GM18520 (cell line): Measurements from ENCODE around the gene ENTPD2.
"Not testable (repeated sequence)": the region's sequence is repeated elsewhere in the genome, so short reads cannot be mapped to it uniquely, and the experiment has no call there.

Source experiments
- ATAC-seq: cut with Tn5 transposase; IDR thresholded peaks from one replicate; pipeline ENCODE4 v1.9.1; 2021; ENCODE audit not compliant: unreplicated experiment

The ENTPD2 gene

DNA sequence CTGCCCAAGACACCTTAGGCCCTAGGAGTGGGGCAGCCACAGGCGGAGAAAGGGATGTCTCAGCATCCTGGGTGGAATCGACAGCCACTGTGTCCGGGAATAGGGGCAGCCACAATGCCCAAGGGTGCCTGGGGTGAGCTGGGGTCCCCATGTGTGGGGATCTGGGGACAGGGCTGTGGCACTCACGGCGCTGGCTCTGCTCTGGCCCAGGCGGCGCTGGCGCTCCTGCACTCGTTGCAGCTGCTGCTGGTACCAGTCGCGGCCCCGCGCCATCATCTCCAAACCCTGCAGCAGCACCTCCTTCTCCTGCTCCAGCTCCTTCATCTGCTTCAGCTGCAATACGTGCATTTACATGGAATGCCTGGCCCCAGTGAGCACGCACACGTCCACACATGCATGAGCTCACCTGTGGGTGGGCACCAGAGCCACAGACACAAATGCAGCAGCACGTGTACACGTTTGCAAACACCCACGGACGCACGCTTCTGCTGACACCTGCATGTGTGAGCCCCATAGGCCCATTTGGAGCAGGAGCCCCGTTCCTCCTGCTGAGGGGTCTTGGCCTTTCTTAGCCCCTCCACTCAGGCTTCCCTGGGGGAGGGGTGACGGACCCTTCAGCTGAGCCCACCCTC, 11.6 kb upstream of the ENTPD2 start:
- ATAC-seq, result no peak

DNA sequence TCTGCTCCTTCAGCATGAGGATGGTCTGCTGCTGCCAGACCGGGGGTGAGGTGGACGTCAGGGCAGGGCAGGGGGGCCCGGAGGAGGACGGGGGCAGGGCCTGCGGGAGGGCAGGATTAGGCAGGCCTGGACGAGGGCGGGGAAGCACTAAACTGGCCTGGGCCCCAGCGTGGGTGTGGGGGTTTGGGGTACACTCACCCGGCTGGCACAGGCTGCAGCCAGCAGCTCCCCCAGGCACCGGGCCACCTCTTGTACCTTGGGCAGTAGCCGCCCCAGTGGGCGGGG, 11.0 kb upstream of the ENTPD2 start:
- no peak for ATAC-seq

DNA sequence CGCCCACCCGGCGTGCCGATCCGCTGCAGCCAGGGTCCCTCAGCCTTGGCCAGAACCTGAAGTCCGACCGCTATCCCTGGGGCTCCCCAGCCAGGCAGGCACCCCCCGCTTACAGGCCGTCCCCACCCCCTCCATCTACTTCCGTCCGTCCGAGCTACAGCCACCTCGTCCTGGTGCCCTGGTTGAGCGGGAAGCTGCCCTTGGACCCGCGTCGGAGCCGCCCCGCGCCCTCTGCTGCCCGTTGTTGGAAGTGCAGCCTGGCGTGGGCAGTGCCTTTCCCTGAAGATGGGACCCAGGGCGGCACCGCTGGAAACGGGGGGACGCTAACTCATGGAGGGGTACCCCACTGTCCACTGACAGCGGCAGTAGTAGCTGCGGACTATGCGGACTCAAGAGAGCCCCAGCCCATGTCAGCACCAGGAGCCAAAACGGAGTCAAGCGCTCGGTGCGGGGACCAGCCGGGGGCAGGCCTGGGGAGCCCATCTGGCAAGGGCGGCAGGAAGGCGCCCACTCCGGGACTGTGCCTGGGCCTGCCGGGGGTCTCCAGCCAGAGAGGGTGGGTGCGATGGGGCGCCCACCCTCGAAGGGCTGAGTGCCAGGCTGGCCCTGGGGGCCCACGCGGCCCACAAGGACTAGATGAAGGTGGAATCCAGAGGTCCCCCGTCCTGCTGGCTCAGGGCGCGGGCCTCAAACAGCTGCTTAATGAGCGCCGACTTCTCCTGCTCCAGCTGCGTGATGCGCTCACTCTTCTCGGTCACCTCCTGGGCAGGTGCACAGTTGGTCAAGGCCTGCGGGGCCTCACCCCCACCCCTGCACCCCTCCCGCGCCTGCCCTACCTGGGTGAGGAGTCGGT, 10.4 kb upstream of the ENTPD2 start:
- no peak for ATAC-seq

DNA sequence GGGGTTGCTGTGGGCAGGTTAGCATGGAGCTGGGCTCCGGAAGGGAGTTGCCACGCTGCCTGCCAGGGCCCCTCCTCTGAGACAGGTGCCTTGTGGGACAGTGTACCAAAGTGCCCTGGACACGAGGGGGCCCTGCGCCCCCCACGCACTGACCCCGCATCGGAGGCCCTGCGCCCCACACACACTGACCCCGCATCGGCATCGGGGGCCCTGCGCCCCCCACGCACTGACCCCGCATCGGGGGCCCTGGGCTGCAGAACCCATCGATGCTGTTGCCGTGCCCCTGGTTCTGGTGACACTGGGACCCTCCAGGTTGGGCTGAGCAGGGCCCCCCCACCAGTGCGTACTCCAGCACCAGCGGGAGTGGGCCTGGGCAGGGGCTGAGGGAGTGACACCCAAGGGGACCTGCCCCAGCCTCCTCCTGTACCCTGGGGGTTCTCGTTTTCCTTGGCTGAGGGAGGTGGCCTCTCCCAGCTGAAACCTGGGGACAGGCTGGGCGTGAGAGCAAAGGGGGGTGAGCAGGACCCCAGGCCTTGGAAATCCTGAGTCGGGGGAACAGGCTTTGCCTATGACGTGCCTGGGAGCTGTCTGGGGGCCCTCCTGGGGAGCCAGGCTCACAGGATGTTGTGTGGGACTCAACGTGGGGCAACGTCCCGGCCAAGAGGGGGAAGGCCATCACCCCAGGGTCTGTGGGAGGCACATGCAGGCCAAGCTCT, 9.6 kb upstream of the ENTPD2 start:
- ATAC-seq, result no peak

DNA sequence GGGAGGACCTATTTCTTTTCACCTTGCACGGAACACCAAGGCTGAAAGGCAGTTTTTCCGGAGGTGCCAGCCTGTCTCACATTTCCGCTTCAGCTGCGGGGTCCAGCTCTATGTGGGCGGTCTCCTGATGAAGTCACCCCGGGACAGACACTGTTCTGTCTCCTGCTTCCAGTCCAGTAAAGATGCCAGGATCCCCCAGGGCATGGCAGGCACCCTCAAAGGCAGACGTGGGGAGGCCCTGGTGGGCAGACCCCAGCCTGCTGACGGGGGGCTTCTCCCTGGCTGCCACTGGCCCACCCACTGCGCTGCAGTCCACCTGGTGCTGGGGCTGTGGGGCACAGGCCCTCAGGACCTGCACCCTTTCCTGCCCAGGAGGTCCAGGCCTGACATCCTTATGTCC, 8.9 kb upstream of the ENTPD2 start:
- ATAC-seq, result not testable (repeated sequence)

DNA sequence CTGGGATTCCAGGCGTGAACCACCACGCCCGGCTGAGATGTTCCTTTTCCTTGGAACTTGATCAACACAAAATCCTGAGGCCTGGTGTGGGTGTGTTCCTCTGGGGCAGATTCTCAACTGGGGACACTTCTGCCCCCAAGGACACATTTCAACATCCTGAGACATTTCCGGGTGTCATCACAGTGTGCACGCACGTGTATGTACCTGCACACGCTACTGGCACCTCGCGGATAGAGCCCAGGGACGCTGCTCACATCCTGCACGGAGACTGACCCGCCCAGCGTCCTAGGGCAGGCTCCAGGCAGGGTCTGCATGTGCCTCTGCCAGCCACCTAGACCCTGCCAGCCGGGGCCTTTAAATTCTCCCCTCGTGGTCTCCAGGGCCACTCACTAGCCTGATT, 8.5 kb upstream of the ENTPD2 start:
- no peak for ATAC-seq

DNA sequence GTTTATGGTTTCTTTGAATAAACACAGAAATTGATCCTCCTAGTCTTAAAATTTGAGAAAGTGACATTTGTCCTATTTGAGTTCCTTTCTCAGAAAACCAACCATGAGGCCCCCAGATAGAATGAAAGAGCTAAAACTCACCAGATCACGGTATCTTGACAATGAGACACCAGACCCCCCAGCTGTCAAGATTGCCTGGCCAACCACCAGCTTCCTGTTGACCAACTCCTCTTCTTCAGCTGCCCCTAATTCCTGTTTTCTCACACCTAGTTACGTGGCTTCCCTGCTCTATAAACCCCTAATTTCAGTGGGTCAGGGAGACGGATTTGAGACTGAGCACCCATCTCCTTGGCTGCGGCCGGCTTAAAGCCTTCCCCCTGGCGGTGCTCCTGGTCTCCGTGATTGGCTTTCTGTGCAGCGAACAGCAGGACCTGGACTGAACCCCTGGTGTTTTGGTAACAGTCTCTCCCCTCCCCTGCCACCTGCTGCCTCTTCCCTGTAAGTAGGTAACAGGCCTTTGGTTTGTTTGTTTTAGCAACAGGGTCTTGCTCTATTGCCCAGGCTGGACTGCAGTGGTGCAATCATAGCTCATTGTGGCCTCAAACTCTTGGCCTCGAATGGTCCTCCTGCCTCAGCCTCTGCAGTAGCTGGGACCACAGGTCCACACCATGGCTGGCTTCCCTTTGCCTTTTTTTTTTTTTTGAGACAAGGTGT, 4.8 kb upstream of the ENTPD2 start:
- ATAC-seq, result no peak

DNA sequence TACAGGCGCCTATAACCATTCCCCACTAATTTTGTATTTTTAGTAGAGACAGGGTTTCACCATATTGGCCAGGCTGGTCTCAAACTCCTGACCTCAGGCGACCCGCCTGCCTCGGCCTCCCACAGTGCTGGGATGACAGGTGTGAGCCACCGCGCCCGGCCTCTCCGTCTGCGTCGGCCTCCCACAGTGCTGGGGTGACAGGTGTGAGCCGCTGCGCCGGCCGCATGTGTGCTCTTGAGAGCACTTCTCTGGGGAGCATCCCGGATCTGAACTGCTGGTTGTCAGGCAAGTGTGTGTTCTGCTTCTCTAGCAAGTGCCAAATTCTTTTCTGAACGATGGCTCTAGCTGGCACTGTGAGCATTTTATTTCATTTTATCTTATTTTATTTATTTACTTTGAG, 3.7 kb upstream of the ENTPD2 start:
- no peak for ATAC-seq

DNA sequence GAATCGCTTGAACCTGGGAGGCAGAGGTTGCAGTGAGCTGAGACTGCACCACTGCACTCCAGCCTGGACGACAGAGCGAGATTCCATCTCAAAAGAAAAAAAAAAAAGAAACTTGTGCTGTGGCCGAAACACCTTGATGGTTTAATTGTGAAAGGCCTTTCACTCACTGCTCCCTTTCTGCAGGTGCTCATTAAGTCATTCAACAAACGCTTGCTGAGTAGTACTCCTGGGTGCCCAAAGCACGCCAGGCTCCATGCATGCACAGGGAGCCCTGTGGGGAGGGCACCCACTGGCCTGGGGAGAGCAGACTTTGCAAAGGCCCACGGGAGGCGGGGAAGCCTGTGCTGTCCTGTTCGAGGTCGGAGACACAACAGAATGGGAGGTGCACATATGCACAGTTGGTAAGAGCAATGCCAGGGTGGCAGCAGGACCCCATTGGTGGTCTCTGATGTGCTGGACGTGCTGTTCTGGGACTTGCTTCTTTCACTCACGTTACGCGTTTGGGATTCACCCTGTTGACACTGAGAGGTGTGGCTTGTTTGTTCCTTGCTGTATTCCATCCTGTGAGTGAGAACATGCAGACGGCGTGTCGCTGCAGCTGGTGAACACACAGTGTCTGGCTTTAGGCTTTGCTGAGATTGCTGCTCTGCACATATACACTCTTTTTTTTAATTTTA, 3.0 kb upstream of the ENTPD2 start:
- no peak for ATAC-seq

DNA sequence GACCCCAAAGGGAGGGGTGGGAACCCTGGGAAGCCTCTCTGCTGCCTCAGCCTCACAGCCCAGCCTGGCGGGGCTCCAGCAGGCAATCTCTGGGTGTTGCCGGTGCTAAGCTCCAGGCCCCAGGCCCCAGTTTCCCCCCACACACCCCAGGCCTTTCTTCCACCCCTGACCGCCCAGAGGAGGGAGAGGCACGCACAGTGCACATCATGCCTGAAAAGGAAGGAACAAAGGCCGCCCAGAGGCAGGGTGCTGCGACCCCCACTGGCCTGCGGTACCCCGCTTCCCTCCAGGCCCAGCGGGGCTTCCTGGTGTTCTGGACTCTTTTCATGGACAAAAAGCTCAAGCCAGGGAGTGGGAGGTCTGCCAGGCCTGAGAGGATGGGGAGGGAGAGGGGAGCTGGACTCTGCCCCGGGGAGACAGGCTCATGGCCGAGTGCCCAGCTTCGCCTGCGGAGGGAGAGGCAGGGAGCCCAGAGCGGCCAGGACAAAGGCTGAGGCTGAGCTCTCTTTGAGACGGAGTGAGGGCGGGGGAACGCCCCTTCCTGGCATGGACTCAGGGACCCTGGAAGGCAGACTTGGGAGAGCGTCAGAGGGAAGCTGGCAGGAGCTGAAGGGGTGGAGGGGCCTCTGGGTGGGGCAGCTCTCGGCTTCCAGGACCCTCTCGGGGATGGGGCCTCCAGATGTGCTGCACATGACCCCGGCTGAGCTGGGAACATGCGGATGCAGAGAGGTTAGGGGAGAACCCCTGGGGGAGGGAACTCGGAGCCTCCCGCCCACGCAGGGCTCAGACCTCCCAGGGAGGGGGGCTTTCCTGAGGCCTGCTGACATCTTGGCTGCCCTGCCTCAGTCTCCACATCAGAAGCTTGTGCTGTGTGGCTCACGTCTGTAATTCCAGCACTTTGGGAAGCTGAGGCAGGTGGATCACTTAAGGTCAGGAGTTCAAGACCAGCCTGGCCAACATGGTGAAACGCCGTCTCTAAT, 1.8 kb upstream of the ENTPD2 start:
- no peak for ATAC-seq

DNA sequence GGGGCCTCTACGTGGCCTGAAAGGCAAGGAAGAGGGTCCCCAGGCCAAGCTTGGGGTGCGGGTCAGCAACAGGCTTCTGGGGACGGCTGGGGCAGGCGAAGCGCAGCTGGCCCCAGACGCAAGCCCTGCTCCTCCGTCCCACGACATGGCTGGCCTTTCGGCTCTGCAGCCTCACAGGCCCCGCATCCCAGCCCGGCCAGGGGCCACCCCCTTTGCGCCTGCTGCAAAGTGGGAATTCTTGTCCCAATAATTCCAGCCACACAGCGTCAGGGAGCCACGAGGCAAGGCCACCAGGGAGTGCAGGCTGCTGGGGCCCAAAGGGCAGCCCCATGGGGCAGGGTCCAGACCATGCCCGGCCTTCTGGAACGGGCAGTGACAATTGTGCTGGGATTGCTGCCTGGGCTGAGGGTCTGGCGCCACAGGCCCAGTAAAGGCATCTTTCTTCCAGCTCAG, 1.1 kb upstream of the ENTPD2 start:
- no peak for ATAC-seq

DNA sequence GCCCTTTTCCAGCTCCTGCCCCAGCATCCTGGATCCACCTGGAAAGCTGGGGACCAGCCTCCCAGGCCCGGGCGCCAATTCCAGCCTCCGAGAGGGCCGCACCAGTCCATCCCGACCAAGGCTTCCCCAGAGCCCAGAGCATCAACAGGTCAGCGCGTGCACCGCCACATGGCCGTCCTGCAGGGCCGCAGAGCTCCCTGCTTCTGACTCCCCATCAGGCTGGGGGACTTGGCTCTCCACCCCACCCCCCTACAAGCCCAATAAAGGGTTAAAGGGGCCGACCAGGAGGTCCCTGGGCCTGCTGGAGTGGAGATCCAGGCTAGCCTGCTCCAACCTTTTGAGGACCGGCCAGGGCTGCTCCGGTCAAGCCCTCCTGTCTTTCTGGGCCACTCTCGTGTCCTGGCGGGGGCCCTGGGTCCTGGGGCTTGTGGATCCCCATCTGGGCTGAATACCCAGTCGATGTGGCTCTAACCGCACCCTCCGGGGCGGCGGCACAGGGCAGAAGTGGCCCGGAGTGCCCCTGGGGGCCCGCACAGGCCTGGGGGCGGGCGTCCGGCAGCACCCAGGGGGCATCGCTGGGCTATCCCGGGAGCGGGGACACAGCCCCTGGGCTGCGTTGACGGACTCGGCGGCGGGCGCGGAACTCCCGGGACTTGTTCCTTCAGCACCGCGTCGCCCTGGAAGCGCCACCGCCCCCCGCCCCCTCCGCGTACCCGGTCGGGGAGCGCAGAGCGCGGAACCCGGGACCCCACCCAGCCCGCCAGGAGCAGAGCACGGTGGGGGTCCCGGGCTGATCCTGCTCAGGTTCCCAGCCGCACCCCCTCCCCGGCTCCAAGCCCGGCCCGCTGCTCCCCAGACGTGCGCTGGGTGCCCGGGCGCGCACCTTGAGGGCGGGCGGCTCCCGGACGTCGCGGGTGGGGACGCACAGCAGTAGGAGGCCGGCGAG, 590 bp downstream of the ENTPD2 start:
- ATAC-seq, result no peak

DNA sequence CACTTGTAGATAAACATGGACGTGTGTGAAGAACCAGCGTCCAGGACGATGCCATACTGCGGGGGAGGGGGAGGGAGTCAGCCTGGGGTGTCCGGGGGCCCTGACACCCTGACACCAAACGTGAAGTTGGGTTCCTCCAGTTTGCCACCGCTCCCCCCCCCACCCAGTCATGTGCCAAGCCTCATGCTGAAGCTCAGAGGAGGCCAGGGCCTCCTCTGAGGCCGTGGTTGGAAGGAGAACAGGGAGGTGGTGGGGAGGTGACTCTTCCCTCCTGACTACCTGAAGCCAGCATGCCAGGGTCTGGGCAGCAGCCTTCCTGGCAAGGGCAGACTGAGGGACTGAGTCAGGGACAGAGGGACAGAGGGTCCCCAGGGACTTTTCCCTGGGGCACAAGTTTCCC, 1.6 kb downstream of the ENTPD2 start:
- ATAC-seq, result no peak

DNA sequence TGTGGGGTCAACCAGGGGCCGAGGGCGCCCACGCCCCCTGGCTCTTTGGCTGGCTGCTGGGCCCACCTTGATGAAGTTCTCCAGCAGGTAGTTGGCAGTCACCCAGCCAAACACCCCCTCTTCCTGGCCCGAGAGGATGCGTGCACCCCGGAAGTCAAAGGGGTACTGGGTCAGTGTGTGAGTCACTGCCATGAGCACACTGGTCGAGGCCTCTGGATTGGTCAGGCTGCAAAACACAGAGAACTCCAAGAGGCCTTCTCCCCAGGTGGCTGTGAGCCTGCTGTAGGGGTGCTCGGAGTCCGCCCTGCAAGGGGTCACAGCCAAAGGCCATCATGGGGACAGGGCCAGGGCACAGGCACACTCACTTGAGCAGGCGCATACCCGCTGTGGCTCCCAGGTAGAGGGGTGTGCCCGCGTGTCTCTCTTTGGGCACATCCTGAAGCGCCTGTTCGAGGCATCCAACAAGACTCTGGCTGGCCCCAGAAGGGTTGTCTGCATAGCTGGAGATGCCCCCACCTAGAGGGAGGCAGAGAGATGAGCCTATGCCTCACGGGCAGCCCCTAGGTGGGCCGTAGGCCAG, 2.6 kb downstream of the ENTPD2 start:
- no peak for ATAC-seq

DNA sequence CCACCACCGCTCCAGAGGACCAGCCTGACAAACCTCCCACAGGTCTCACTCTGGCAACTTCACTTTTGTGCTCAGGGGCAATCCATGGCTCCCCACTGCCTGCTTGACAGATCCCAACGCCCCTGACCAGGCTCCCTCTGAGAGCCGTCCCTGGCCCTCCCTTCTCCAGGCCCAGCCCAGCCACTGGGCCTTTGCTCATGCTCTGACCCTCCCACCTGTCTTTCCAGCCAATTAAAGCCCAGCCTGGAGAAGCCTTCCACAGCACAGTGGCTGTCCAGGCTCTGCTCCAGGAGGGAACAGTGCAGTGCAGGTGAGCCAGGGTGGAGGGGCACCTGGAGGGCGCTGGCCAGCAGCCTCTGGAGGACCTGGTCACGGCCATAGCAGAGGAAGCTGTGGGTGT, 3.3 kb downstream of the ENTPD2 start:
- no peak for ATAC-seq

DNA sequence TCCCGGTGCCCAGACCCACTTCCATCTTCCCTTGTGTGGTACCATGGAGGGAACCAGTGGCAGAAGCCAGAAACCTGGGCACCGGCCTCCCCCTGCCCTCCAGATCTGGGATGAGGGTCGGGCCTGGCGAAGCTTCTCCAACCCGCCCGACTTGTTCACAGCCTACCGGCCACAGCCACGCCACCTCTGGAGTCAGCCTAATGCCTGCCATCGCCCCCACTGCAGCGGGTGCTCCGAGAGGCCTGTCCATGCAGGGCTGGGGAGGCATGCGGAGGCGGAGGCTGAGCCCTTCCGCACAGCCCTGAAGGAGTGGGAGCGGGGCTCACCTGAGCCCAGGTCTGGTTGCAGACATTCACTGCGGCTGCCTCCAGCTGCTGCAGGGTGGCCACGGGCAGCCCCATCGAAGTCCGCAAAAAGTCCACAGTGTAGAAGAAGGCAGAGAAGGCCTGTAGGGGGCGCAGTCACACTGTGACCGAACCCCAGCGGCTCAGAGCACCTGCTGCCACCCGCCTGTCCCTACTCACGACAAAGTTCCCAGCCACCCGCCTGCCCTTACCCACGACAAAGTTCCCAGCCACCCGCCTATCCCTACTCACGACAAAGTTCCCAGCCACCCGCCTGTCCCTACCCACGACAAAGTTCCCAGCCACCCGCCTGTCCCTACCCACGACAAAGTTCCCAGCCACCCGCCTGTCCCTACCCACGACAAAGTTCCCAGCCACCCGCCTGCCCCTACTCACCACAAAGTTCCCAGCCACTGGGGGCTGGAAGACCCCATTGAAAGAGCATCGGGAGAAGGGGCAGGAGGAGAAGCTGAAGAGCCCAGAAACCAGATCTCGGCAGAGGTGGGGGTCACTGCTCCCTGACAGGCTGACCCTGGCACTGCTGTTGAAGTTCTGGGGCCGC, 4.1 kb downstream of the ENTPD2 start:
- ATAC-seq, result no peak
